HepG2 (cell line): ENCODE data around the gene UTP4. TPM values are rescaled to one million over a fixed set of nuclear protein-coding genes. Genes with fewer than 3 reads are reported as not detected.
"Not testable (repeated sequence)": the region's sequence is repeated elsewhere in the genome, so short reads cannot be mapped to it uniquely, and the experiment has no call there.

ENCODE experiments used
- ATAC-seq: fragments of 200-7000 bp; cut with Tn5 transposase; 3 replicates; pipeline ENCODE4 v1.9.1; 2020; ENCODE audit warnings: mild to moderate bottlenecking, moderate library complexity
- BruUV-seq: library from RNA; stranded (reverse); fragments of 400-500 nt; replicated peaks from 2 replicates; lab custom pipeline; 2021; lab: Mats Ljungman, UMichigan
- CTCF ChIA-PET: fragments of 300-600 bp; formaldehyde crosslinking; extraction: SDS; loops from one replicate; lab custom pipeline; 2021; ENCODE audit warnings: low total read pairs, inconsistent platforms, low intra/inter-chr PET ratio; lab: Yijun Ruan, JAX
- POLR2A ChIA-PET: fragments of 350-600 bp; sonication (Branson Sonifier 250); formaldehyde crosslinking; loops from one replicate; lab custom pipeline; 2020; ENCODE audit warnings: antibody characterized with exemption, inconsistent platforms; lab: Yijun Ruan, JAX
- DNase-seq: peaks from one replicate; pipeline ENCODE4 v3.0.0-alpha.2; 2015; ENCODE audit warnings: low spot score
- FAIRE-seq: peaks from 3 replicates; lab custom pipeline; 2011; peaks lifted over from hg19 to GRCh38; lab: Jason Lieb, UNC
- H2AFZ ChIP-seq: one replicate; pipeline ENCODE4 v1.6.1; 2011; ENCODE audit warnings: low read length, inconsistent platforms
- H3K27ac ChIP-seq: fragments of 300-600 bp; 3 replicates; pipeline ENCODE4 v1.8.0; 2011; ENCODE audit warnings: mixed run types, mild to moderate bottlenecking, mixed read lengths, low read length, inconsistent platforms; ENCODE audit not compliant: insufficient read depth; ENCODE audit errors: extremely low read length
- H3K27me3 ChIP-seq, 2 experiments: fragments of 200-600 bp in 1 of 2; 2 replicates in 1 of 2; 3 replicates in 1 of 2; pipeline versions ENCODE4 v1.6.0 to v1.8.0; 2011; ENCODE audit warnings: low read length in 2 of 2, mild to moderate bottlenecking in 2 of 2, moderate library complexity in 2 of 2, inconsistent platforms in 1 of 2; ENCODE audit not compliant: insufficient read depth in 2 of 2, control insufficient read depth in 1 of 2
- H3K36me3 ChIP-seq, 2 experiments: fragments of 200-600 bp in 1 of 2; replicated peaks in 1 of 2; 2 replicates in 1 of 2; 3 replicates in 1 of 2; pipeline versions ENCODE4 v1.5.1 to v1.8.0; 2011; ENCODE audit warnings: low read length in 2 of 2, inconsistent platforms in 1 of 2; ENCODE audit not compliant: insufficient read depth in 2 of 2, control insufficient read depth in 1 of 2
- H3K4me1 ChIP-seq: 2 replicates; pipeline ENCODE4 v1.5.1; 2012; ENCODE audit warnings: low read length, inconsistent platforms; ENCODE audit not compliant: insufficient read depth
- H3K4me2 ChIP-seq: 2 replicates; pipeline ENCODE4 v1.6.0; 2011; ENCODE audit warnings: low read depth, low read length, inconsistent platforms
- H3K4me3 ChIP-seq, 3 experiments: fragments of 200-600 bp in 1 of 3; sonication (generic), shearing (Covaris generic) in 1 of 3; replicated peaks in 1 of 3; 2 replicates each; pipeline ENCODE4 v1.5.1; 2011 to 2016; ENCODE audit warnings: low read length in 3 of 3, inconsistent platforms in 2 of 3, low read depth in 2 of 3, mild to moderate bottlenecking in 2 of 3, control low read depth in 1 of 3, mixed read lengths in 1 of 3; ENCODE audit not compliant: insufficient read depth in 1 of 3
- H3K79me2 ChIP-seq: one replicate; pipeline ENCODE4 v1.6.1; 2011; ENCODE audit warnings: low read length, inconsistent platforms; ENCODE audit not compliant: insufficient read depth
- H3K9ac ChIP-seq: 2 replicates; pipeline ENCODE4 v1.6.0; 2011; ENCODE audit warnings: mild to moderate bottlenecking, low read depth, low read length, inconsistent platforms; ENCODE audit not compliant: insufficient read depth
- H3K9me3 ChIP-seq: 2 replicates; pipeline ENCODE4 v1.5.1; 2012; ENCODE audit warnings: mild to moderate bottlenecking, low read length
- H4K20me1 ChIP-seq: 2 replicates; pipeline ENCODE4 v1.6.0; 2011; ENCODE audit warnings: inconsistent platforms, mild to moderate bottlenecking, low read length, moderate library complexity; ENCODE audit not compliant: insufficient read depth
- NFIB ChIP-seq: sonication (generic); formaldehyde crosslinking; IDR thresholded peaks from 2 replicates; pipeline ENCODE4 v1.9.0; 2021; ENCODE audit warnings: missing genetic modification reagents, mild to moderate bottlenecking, borderline replicate concordance
- ZBTB33 ChIP-seq: sonication (generic); formaldehyde crosslinking; IDR thresholded peaks from 2 replicates; pipeline ENCODE4 v1.4.0; 2020; ENCODE audit warnings: missing genetic modification reagents
- ZNF770 ChIP-seq: sonication (generic); formaldehyde crosslinking; IDR thresholded peaks from 2 replicates; pipeline ENCODE4 v1.5.0; 2020; ENCODE audit warnings: mild to moderate bottlenecking, missing genetic modification reagents
- WGBS: methylation state at CpG from one replicate; pipeline ENCODE4 v1.1.6; 2017; ENCODE audit warnings: low lambda C conversion rate; 5-methylcytosine and 5-hydroxymethylcytosine counted together
- in situ Hi-C: cut with HindIII; loops from 2 replicates; pipeline ENCODE4 v1.10.0; 2017; ENCODE audit warnings: low pct_unique_long_range_greater_than_20kb; ENCODE audit not compliant: extremely low pct_ligation_motif_present
- intact Hi-C: fragments of 100-400 bp; cut with micrococcal nuclease; formaldehyde crosslinking; loops from one replicate; pipeline ENCODE4 v1.10.0; 2022; ENCODE audit not compliant: unreplicated experiment
- polyA plus RNA-seq, 8 experiments: library from polyadenylated mRNA; depleted of rRNA in 3 of 8; stranded (reverse) in 7 of 8; unstranded in 1 of 8; fragments of >200 nt; fragmentation: Illumina TruSeq in 4 of 8; extraction: Trizol in 4 of 8; gene quantifications; 2 replicates each; pipeline versions ENCODE4 v1.2.1 to v1.2.3, GENCODE V29; 2011 to 2016; ENCODE audit warnings: low read depth in 4 of 8, missing spikeins in 1 of 8, mixed read lengths in 1 of 8; ENCODE audit not compliant: insufficient read depth in 1 of 8
- total RNA-seq, 5 experiments: library from RNA; depleted of rRNA; stranded (reverse); fragments of >200 nt; fragmentation: Illumina TruSeq; extraction: Trizol; gene quantifications; 2 replicates each; pipeline ENCODE4 v1.2.3, GENCODE V29; 2016; ENCODE audit warnings: low read depth in 1 of 5

The UTP4 gene
- total and polyA plus RNA-seq, 2 of the 13 experiments (the other 11 are each of a cell fraction or from before 2014, with no cell fraction given) = 30.0 to 85.8 TPM

- CTCF ChIA-PET, POLR2A ChIA-PET, H3K4me3 ChIP-seq, H3K36me3 ChIP-seq, FAIRE-seq, DNase-seq, BruUV-seq, H3K9me3 ChIP-seq, H3K27me3 ChIP-seq, H2AFZ ChIP-seq, in situ Hi-C loops, H3K4me2 ChIP-seq, intact Hi-C loops, H4K20me1 ChIP-seq, ATAC-seq, H3K27ac ChIP-seq, H3K9ac ChIP-seq: not testable (repeated sequence)
- H3K79me2 ChIP-seq = peaks cover 25% of the 10 kb centered on the region
- H3K4me1 ChIP-seq = peaks cover 29% of the 10 kb centered on the region
- WGBS = 95% methylated on average over 10 of the region's 10 CpGs
- TF ChIP-seq ZNF770 (0 out of 2 replicates have a peak, but pooled peaks have one; percentile 37), ZBTB33 (CRISPR knock-in tag) (peak; percentile 36; the same call in 1 of the 2 replicates)
These were observed 5.6 kb upstream of the UTP4 start for GRCh38 chr16:69126801-69127200.

GRCh38 chr16:69127966-69128510, 4.4 kb upstream of the UTP4 start:
- in situ Hi-C loops = no loop called here
- POLR2A ChIA-PET = interaction anchor here (1.8 to 2.8 kb wide), 2 partner anchors 16 to 281 kb away, joined by 3 to 7 read pairs; no protein-coding TSS in a partner anchor

More at GRCh38 chr16:69127966-69128510, 4.4 kb upstream of the UTP4 start:
- CTCF ChIA-PET = no interaction called here
- Histone ChIP-seq H3K27me3 (no peaks in the 10 kb centered on the region; a peak in 1 of 5 replicates), H3K27ac (no peak overlapping the region), H3K4me3 (no peak overlapping the region), H4K20me1 (no peaks in the 10 kb centered on the region), H2AFZ (no peak overlapping the region), H3K79me2 (peaks cover 32% of the 10 kb centered on the region), H3K4me1 (peaks cover 24% of the 10 kb centered on the region), H3K36me3 (peaks cover 0 to 6% of the 10 kb centered on the region in 2 experiments; a peak in 2 of 5 replicates), H3K9ac (no peak overlapping the region), H3K4me2 (no peak overlapping the region), H3K9me3 (no peaks in the 10 kb centered on the region)
- ATAC-seq (no peak), DNase-seq (no peak), FAIRE-seq (no peak)
- intact Hi-C loops = no loop called here
- TF ChIP-seq ZBTB33 (CRISPR knock-in tag) (peak; percentile 23; the same call in 1 of the 2 replicates), NFIB (CRISPR knock-in tag) (no peak)
- 97% methylated on average over 12 of the region's 12 CpGs for WGBS
- no TSS peak for BruUV-seq
